ENCODE measurements around the gene CHERP.

GRCh38 chr19:16573296-16573695, 31.1 kb upstream of the CHERP start:
- TF ChIP-seq, protein P1, sequence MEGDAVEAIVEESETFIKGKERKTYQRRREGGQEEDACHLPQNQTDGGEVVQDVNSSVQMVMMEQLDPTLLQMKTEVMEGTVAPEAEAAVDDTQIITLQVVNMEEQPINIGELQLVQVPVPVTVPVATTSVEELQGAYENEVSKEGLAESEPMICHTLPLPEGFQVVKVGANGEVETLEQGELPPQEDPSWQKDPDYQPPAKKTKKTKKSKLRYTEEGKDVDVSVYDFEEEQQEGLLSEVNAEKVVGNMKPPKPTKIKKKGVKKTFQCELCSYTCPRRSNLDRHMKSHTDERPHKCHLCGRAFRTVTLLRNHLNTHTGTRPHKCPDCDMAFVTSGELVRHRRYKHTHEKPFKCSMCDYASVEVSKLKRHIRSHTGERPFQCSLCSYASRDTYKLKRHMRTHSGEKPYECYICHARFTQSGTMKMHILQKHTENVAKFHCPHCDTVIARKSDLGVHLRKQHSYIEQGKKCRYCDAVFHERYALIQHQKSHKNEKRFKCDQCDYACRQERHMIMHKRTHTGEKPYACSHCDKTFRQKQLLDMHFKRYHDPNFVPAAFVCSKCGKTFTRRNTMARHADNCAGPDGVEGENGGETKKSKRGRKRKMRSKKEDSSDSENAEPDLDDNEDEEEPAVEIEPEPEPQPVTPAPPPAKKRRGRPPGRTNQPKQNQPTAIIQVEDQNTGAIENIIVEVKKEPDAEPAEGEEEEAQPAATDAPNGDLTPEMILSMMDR (IDR thresholded peaks at IDR 0.05), result no peak
- no peak for TF ChIP-seq EZH2 (IDR thresholded peaks at IDR 0.05; ENCODE audit: borderline replicate concordance, insufficient read depth, low read depth, low read length, poor library complexity, severe bottlenecking)
